ENCODE results near the gene BYSL.
A peak's percentile ranks its signal among the peaks of the same experiment; 100 is the strongest.

BYSL gene

GRCh38 chr6:41920921-41921711 lies at the start of gene BYSL, which contains the start of gene MED20:
Gene BYSL (plus strand): TSS chr6:41921499. CDS start chr6:41921563, 64 bp downstream.
Gene MED20 (minus strand): TSS chr6:41921139. CDS start chr6:41921018, 121 bp downstream.
- peak; percentile 86 to 88 for ATAC-seq

GRCh38 chr6:41871691-41872090 lies 49.6 kb upstream of the BYSL start:
- ATAC-seq: no peak

GRCh38 chr6:41872147-41872546 lies 49.2 kb upstream of the BYSL start:
- no peak for ATAC-seq

- no peak for ATAC-seq
Measured at GRCh38 chr6:41874741-41875140, 46.6 kb upstream of the BYSL start.

- no peak for ATAC-seq
Measured at GRCh38 chr6:41877051-41877680, 44.1 kb upstream of the BYSL start.

GRCh38 chr6:41878246-41878645 lies 43.1 kb upstream of the BYSL start:
- no peak for ATAC-seq

GRCh38 chr6:41878961-41879405 lies 42.3 kb upstream of the BYSL start:
- ATAC-seq: no peak

GRCh38 chr6:41881506-41881905 lies 39.8 kb upstream of the BYSL start:
- ATAC-seq: no peak

- ATAC-seq: no peak
Measured at GRCh38 chr6:41884957-41885356, 36.3 kb upstream of the BYSL start.

- no peak for ATAC-seq
Measured at GRCh38 chr6:41885930-41886329, 35.4 kb upstream of the BYSL start.

GRCh38 chr6:41887331-41887751 lies 34.0 kb upstream of the BYSL start:
- ATAC-seq: no peak

- no peak for ATAC-seq
Measured at GRCh38 chr6:41892921-41893564, 28.3 kb upstream of the BYSL start.

- ATAC-seq: peak; percentile 36 to 48
Measured at GRCh38 chr6:41894366-41895299, 26.7 kb upstream of the BYSL start.

- ATAC-seq: peak; percentile 95 to 96
Measured at GRCh38 chr6:41895300-41896233, 25.7 kb upstream of the BYSL start, which contains the start of gene USP49. Gene USP49 (minus strand): TSS chr6:41895375. CDS start chr6:41806983, 88,392 bp downstream.

GRCh38 chr6:41896281-41896680 lies 25.0 kb upstream of the BYSL start:
- ATAC-seq: no peak

GRCh38 chr6:41900861-41901260 lies 20.4 kb upstream of the BYSL start:
- ATAC-seq: no peak

- ATAC-seq: peak in 1 of 2 donors; percentile 41
Measured at GRCh38 chr6:41901882-41902519, 19.3 kb upstream of the BYSL start.

- no peak for ATAC-seq
Measured at GRCh38 chr6:41909727-41910126, 11.6 kb upstream of the BYSL start.

- ATAC-seq: no peak
Measured at GRCh38 chr6:41914343-41914742, 7.0 kb upstream of the BYSL start.

- no peak for ATAC-seq
Measured at GRCh38 chr6:41914869-41915530, 6.3 kb upstream of the BYSL start.

Data from activated CD4-positive, CD25-positive, alpha-beta regulatory T cell treated with anti-CD3 and anti-CD28 coated beads, Interleukin-2, amount 50 U/mL, for 24 hours (primary cell).